CD4-positive, alpha-beta T cell (primary cell): Measurements from ENCODE around the gene DCP1B. TPM values are rescaled to one million over a fixed set of nuclear protein-coding genes. Genes with fewer than 3 reads are reported as not detected.

Experiments used
- ATAC-seq: fragments of 200-7000 bp; cut with Tn5 transposase; one replicate; pipeline ENCODE4 v1.10.0; 2022; ENCODE audit warnings: mild to moderate bottlenecking; ENCODE audit not compliant: poor library complexity
- CTCF ChIA-PET: fragments of 350-600 bp; sonication (Branson Sonifier 250); formaldehyde crosslinking; loops from one replicate; lab custom pipeline; 2021; ENCODE audit warnings: antibody characterized with exemption, inconsistent platforms; lab: Charles Lee
- POLR2A ChIA-PET: fragments of 350-600 bp; sonication (Branson Sonifier 250); formaldehyde crosslinking; loops from one replicate; lab custom pipeline; 2021; ENCODE audit warnings: antibody characterized with exemption, inconsistent platforms; lab: Charles Lee
- DNase-seq, 14 experiments: peaks; one replicate each; pipeline ENCODE4 v3.0.0-alpha.2; 2013 to 2020; ENCODE audit warnings: mixed read lengths in 2 of 14
- H3K27ac ChIP-seq, 2 donors: one replicate each; pipeline versions ENCODE4 v1.5.1 to v1.7.0; 2013; ENCODE audit warnings: low read length in 2 of 2, low read depth in 1 of 2, mild to moderate bottlenecking in 1 of 2
- H3K27me3 ChIP-seq, 2 experiments: 1 replicate in 1 of 2; 2 replicates in 1 of 2; pipeline versions ENCODE4 v1.6.1 to v1.7.0; 2013; ENCODE audit warnings: low read length in 2 of 2, control low read depth in 1 of 2, mild to moderate bottlenecking in 1 of 2, moderate library complexity in 1 of 2; ENCODE audit not compliant: insufficient read depth in 2 of 2, control insufficient read depth in 1 of 2
- H3K36me3 ChIP-seq: one replicate; pipeline ENCODE4 v1.6.1; 2013; ENCODE audit warnings: low read length, control low read depth; ENCODE audit not compliant: insufficient read depth
- H3K4me1 ChIP-seq: one replicate; pipeline ENCODE4 v1.6.1; 2013; ENCODE audit warnings: low read length, control low read depth; ENCODE audit not compliant: insufficient read depth
- H3K4me3 ChIP-seq: one replicate; pipeline ENCODE4 v1.5.1; 2013; ENCODE audit warnings: mild to moderate bottlenecking, low read length, moderate library complexity
- H3K9me3 ChIP-seq, 2 experiments: 1 replicate in 1 of 2; 2 replicates in 1 of 2; pipeline versions ENCODE4 v1.6.1 to v1.7.0; 2013; ENCODE audit warnings: low read length in 2 of 2, mild to moderate bottlenecking in 2 of 2, control low read depth in 1 of 2, moderate library complexity in 1 of 2; ENCODE audit not compliant: control insufficient read depth in 1 of 2, insufficient read depth in 1 of 2
- H3K27ac Mint-ChIP-seq: one replicate; pipeline ENCODE4 v1.8.0; 2020; ENCODE audit warnings: mixed read lengths
- H3K27me3 Mint-ChIP-seq: one replicate; pipeline ENCODE4 v1.8.0; 2021; ENCODE audit warnings: mixed read lengths
- H3K36me3 Mint-ChIP-seq: one replicate; pipeline ENCODE4 v1.8.0; 2021; ENCODE audit warnings: low read depth, mixed read lengths
- H3K4me1 Mint-ChIP-seq: one replicate; pipeline ENCODE4 v1.8.0; 2021; ENCODE audit warnings: low read depth, mixed read lengths
- H3K4me3 Mint-ChIP-seq: one replicate; pipeline ENCODE4 v1.8.0; 2020; ENCODE audit warnings: mild to moderate bottlenecking, mixed read lengths
- H3K9me3 Mint-ChIP-seq: one replicate; pipeline ENCODE4 v1.8.0; 2020; ENCODE audit warnings: mixed read lengths
- intact Hi-C, 2 experiments: fragments of 100-400 bp; cut with DNase I in 1 of 2; cut with micrococcal nuclease in 1 of 2; formaldehyde crosslinking; loops; one replicate each; pipeline versions ENCODE4 v1.15.1 to v1.9.0; 2023 to 2025; cut with DNase I, micrococcal nuclease
- total RNA-seq, 174 experiments: library from RNA in 2 of 174; stranded (reverse) in 2 of 174; gene quantifications; one replicate each; pipeline ENCODE4 v1.2.3 and lab custom pipeline; 2021 to 2026
- TF ChIP-seq, protein P1 (sequence below): fragments of 200-600 bp; IDR thresholded peaks from one replicate; pipeline ENCODE4 v1.8.0; 2022; ENCODE audit warnings: antibody characterized with exemption, mild to moderate bottlenecking

Gene DCP1B
- total RNA-seq, 2 experiments from 2014 or later, result 4.3 to 4.6 TPM

DNA sequence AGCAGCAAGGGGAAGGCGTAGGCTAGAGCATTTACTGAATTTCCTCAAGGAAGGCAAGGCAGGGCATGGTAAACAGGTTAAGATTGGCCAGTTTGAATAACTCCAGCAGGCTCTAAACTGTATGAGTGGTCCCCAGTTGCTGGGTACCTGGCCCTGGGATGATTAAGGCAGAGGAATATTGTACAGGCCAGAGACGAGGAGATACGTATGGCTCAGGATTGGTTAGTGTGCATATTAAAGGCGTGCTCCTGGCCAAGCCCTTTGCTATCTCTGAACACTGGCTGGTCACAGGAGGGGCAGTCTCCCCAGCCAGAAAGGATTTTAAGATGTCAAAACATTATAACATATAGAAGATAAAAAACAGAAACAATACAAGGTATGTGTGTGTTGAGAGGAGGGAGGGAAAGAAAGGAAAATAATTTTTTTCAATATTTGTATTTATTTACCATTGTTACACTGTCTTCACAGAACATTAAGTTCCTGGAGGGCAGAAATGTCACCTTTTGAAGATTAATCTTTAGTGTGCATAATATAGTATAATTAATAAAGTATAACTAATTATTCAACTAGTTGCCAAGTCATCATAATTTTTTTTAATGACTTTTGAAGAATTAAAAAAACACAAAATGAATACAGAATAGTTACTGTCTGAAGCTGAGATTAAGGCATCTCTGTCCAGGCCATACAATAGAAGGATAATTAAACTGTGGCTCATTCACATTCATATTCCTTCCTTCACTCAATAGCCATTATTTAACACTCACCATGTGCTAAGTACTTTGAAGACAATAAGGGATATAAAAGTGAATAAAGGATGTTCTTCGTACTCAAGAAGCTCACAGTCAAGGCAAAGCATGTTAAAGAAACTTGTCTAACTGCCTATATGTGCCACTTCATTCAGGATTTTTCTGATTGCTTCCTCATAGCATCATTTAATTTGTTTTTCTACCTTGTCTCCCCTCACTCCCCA lies 41.9 kb downstream of the DCP1B start:
- Mint-ChIP-seq H3K9me3 (no peaks in the 10 kb centered on the region), H3K36me3 (peaks cover 81% of the 10 kb centered on the region), H3K27me3 (no peaks in the 10 kb centered on the region), H3K27ac (no peak overlapping the region), H3K4me3 (no peak overlapping the region), H3K4me1 (no peaks in the 10 kb centered on the region)
- Histone ChIP-seq H3K27me3 (no peaks in the 10 kb centered on the region), H3K27ac (peak overlapping the region in 1 of 2 donors; percentile 17), H3K36me3 (peaks cover 50% of the 10 kb centered on the region), H3K9me3 (no peaks in the 10 kb centered on the region), H3K4me3 (no peak overlapping the region), H3K4me1 (no peaks in the 10 kb centered on the region)
- ATAC-seq, result no peak
- intact Hi-C loops, result no loop called here
- POLR2A ChIA-PET, result no interaction called here
- DNase-seq, result no peak
- TF ChIP-seq, protein P1, sequence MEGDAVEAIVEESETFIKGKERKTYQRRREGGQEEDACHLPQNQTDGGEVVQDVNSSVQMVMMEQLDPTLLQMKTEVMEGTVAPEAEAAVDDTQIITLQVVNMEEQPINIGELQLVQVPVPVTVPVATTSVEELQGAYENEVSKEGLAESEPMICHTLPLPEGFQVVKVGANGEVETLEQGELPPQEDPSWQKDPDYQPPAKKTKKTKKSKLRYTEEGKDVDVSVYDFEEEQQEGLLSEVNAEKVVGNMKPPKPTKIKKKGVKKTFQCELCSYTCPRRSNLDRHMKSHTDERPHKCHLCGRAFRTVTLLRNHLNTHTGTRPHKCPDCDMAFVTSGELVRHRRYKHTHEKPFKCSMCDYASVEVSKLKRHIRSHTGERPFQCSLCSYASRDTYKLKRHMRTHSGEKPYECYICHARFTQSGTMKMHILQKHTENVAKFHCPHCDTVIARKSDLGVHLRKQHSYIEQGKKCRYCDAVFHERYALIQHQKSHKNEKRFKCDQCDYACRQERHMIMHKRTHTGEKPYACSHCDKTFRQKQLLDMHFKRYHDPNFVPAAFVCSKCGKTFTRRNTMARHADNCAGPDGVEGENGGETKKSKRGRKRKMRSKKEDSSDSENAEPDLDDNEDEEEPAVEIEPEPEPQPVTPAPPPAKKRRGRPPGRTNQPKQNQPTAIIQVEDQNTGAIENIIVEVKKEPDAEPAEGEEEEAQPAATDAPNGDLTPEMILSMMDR, result no peak
- CTCF ChIA-PET, result interaction anchor here (1.2 kb wide), 1 partner anchor 22 kb away, joined by 5 read pairs; no protein-coding TSS in a partner anchor

DNA sequence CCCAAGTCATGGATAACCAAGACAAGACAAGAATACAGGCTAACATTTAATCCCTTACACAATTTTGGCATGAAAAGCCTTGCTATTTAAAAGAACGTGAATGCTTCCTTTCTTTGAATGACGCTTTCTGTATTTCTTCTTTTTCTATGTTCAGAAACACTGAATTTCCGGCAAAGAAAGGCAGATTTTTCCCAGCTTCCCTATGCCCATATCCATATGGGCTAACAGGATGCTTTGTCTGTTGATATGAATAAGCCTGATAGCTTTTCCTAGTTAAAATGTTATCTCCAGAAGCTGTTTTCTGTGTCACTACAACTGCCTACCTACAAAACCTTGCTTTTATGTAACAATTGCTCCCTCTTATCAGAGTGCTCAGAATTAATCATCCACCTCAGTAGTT lies 47.5 kb downstream of the DCP1B start:
- CTCF ChIA-PET, result interaction anchor here (2.6 kb wide), 1 partner anchor 17 kb away, joined by 7 read pairs; no protein-coding TSS in a partner anchor
- TF ChIP-seq, protein P1, result no peak
- no peaks in the 10 kb centered on the region for H3K9me3 ChIP-seq
- H3K36me3 Mint-ChIP-seq, result peaks cover 60% of the 10 kb centered on the region
- ATAC-seq (no peak), DNase-seq (no peak)
- no peaks in the 10 kb centered on the region for H3K9me3 Mint-ChIP-seq
- POLR2A ChIA-PET, result no interaction called here
- intact Hi-C loops, result no loop called here
- no peak overlapping the region for H3K4me3 Mint-ChIP-seq
- H3K4me1 Mint-ChIP-seq, result no peaks in the 10 kb centered on the region
- H3K27ac Mint-ChIP-seq, result no peak overlapping the region
- peaks cover 38% of the 10 kb centered on the region for H3K36me3 ChIP-seq
- H3K4me3 ChIP-seq, result no peak overlapping the region
- no peaks in the 10 kb centered on the region for H3K4me1 ChIP-seq
- H3K27ac ChIP-seq, result no peak overlapping the region
- H3K27me3 Mint-ChIP-seq, result no peaks in the 10 kb centered on the region
- H3K27me3 ChIP-seq, result no peaks in the 10 kb centered on the region

DNA sequence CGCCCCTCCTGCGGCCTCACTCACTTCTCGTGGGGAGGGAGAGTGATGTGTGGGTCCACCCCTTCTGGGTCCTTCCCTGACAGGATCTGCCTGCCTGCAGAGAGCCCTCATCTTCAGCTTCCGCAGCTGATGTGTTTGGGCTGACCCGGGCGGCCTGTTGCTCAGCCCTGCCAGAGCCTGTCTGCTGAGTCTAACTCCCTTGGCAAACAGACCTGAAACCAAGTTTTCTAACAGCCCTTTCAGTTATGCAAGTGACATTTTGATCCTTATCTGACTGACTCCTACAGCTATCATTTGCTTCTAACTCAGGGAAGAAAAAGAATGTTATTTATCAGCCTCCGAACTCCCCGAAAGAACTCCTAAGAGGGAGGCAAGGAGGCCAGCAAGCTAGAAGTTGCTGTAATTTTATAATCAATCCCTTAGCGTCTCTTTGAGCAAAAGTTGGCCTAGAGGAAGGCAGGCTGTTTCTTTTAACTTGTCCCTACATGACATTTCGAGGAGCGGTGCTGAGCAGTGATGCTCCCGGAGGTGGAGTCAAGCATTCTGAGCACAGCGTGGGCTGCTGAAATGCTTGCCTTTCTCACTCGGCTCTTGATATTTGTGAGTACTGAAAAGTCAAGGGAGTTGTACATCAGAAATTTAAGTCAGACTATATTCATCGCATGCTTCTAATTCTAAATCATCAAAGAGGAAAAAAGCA lies 54.3 kb downstream of the DCP1B start:
- Histone ChIP-seq H3K4me3 (no peak overlapping the region), H3K36me3 (peaks cover 84% of the 10 kb centered on the region), H3K27ac (no peak overlapping the region), H3K4me1 (no peaks in the 10 kb centered on the region), H3K27me3 (no peaks in the 10 kb centered on the region), H3K9me3 (no peaks in the 10 kb centered on the region)
- DNase-seq (no peak), ATAC-seq (no peak)
- H3K9me3 Mint-ChIP-seq, result no peaks in the 10 kb centered on the region
- ChIA-PET CTCF (interaction anchor here (1.4 kb wide), 1 partner anchor 10 kb away, joined by 5 read pairs; no protein-coding TSS in a partner anchor), POLR2A (no interaction called here)
- H3K27me3 Mint-ChIP-seq, result no peaks in the 10 kb centered on the region
- TF ChIP-seq, protein P1, result no peak
- H3K4me1 Mint-ChIP-seq, result no peaks in the 10 kb centered on the region
- H3K36me3 Mint-ChIP-seq, result peaks cover 90% of the 10 kb centered on the region
- intact Hi-C loops, result no loop called here
- no peak overlapping the region for H3K4me3 Mint-ChIP-seq
- H3K27ac Mint-ChIP-seq, result peak overlapping the region; percentile 71
